NOMO-1 (cell line): ENCODE results near the gene FOXD4L1.
"Not testable (repeated sequence)": the region's sequence is repeated elsewhere in the genome, so short reads cannot be mapped to it uniquely, and the experiment has no call there.

Experiments
- DNase-seq, 2 experiments: peaks; one replicate each; lab custom pipeline; 2025; ENCODE audit not compliant: unreplicated experiment in 2 of 2; lab: John Stamatoyannopoulos, UW

FOXD4L1 gene

DNA sequence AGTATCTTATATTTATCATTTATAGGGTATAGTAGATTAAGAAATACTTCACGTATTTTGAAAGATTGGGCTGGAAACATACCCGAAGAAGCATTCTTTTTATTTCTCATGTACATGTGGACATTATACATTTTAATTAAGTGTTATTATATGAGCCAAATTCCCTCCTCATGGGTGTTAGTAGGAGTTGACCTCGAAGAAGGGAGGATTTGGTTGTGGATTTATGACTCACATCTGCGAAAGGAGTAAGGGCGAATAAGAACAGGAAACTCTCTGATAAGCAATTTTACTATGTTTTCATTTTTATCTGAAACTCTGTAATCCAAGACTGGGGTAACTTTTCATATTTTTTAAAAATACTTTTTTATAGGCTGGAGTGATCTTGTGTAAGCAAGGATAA lies 23.0 kb downstream of the FOXD4L1 start:
- not testable (repeated sequence) for DNase-seq

DNA sequence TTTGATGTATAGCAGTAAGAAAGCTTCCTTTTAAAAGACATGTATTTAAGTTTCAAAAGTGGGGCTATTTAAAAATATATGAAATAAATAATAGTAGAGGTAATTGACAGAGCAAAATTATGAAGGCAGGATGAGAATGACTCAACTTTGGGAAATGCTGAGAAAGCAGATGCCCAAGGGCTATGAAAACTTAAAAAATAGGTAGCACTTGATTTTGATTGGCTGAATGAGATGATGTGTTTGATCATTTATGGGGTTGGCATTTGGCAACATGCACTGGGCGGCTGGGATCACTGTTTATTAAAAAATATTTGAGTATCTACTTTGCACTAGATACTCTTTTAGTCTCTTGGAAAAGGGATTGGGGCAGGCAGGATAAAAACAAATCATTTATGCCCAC lies 26.5 kb downstream of the FOXD4L1 start:
- not testable (repeated sequence) for DNase-seq

DNA sequence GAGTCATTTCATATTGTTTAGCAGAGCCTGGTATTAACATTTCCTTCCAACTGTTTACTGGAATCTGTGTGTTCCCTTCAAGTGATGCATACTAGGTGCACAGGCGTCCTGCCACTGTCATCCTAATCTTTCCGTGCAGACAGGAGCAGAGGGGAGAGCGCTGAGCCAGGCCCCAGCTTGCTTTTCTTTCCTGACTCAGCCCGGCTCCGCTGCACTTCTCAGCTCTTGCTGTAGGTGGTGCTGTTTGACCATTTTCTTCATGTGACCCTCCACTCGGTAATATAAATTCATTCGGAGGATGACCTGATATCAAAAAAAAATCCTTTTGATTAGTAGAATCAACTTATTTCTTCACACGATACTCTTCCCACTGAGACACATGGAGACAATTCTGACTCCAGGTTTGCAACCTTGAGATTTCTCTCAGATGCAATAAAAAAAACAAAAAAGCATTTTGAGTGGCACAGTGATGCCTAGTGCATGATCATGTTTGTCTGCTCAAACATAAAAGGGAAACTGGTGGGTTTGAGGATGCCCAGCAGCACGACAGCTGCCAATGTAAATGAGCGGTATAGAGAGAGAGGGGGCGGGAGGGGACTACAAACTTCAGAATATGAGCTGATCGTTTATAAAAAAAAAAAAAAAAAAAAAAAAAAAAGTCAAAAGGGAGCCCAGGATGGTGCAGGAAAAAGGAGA lies 29.0 kb downstream of the FOXD4L1 start:
- not testable (repeated sequence) for DNase-seq

DNA sequence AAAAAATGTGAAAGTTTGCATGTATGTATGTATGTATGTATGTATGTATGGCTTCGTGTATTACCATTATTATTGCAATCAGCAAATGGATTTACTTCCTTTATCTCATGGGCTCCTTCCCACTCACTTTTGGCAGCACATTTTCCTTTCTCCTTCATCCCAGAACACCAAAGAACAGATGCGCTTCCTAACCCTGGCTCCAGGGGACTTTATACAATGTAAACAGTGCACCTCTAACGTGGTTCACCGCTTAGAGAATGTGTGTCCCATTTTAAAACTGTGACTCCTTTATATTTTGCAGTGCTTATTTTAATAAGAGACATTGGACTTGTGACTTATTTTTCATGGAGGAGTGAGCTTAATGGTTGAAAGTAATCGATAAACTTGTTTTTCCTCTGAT lies 29.7 kb downstream of the FOXD4L1 start:
- DNase-seq: not testable (repeated sequence)

DNA sequence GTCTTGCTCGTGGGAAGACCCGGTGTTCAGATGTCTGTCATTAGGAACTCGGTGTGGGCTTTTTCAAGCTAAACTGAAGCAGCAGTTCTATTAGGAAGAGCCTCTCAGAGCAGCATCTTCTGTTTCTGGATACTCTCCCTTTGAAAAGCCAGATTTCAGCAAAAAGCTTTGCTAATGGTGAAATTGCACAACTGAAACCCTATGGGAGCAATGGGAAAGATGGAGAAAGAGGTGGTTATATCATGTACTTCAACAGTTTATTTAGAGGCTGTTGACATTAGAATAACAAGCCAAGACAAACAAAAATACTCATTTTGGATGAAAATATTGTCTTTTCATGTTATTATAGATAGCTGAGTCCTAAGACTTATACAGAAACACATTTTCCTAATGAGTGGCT lies 30.4 kb downstream of the FOXD4L1 start:
- DNase-seq: not testable (repeated sequence)

DNA sequence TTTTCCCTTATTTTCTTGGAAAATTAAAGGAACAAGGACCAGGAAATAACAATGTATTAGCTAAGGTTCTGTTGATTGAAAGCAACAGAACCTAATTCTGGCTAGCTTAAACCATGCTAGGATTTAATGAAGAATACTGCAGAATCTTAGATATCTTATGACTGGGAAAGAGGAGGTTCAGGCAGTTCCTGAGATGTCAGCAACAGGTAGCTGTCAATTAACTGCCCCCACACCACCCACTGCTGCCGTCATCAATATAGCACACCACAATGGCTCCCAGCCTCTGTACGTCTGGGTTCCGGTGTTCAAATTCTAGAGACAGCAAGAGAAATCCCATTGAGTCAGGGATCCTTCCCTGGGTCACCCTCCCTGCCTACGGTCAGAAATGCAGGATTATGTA lies 34.5 kb downstream of the FOXD4L1 start:
- not testable (repeated sequence) for DNase-seq

DNA sequence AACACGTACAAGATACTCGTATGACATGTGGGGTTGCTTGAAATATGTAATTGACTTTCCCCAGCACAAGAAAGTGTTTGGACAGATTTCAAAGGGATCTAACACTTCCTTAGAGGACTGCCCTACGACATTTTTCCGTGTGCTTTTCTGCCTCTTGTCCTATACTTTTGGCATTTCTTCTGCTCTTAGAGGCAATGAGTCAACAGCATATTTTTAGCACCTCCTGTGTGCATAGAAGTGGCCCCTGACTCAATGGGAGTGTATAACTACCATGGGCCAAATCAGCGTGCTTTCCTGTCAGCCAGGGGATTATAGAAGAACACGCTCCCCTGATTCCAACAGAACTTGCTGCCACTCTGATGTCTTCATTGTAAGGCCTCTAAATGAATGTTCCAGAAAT lies 38.1 kb downstream of the FOXD4L1 start:
- not testable (repeated sequence) for DNase-seq

DNA sequence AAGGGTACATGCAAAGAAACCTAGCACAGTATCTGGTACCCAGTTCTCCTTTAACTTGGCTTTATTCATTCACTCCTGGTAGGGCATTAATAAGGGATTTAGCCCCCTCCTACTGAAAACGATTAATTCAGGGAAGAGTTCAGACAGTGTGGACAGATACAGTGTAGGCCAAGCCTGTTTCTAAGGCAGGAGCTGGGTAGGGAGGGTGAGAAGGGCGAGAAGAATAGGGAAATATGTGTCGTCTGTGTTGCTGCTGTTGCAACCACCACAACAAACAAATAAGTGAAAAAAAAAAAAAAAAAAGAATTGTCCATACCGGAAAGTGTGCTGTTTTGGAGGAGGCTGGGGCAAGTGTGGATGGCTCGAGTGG lies 42.4 kb downstream of the FOXD4L1 start:
- not testable (repeated sequence) for DNase-seq

DNA sequence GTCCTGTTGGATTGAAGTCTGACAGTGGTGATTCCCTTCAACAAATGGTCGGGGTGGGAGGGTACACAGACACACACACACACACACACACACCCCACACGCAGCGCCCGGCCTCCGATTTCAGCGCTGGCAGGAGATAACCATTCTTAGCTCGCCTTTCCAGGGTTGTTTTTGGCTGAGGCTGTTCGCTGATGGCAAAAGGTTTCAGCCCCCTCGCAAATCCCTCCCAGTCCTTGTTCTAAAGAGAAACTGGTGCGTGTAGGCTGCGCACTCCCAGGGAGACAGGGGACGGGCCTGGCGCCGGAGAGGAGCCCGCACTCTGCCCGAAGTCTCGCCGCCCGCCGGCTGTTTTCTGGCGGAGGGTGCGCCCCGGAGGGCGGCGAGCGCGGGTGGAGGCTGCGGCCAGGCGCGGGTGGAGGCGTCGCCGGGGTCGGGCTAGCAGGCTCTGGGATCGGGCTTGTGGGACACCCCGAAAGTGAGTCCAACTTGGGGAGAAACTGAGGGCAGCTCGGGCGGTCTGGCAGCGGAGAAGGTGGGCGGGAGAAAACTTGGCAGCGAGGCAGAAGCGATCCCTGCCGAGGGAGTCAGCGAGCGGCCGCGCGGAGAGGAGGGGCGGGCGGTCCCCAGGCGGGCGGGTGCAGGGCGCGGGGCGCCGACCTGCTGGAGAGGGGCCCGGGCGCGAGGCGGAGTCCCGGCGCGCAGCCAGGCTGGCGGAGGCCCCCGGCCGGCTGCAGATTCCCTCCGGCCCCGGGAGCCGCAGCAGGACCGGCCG lies 42.9 kb downstream of the FOXD4L1 start:
- not testable (repeated sequence) for DNase-seq

DNA sequence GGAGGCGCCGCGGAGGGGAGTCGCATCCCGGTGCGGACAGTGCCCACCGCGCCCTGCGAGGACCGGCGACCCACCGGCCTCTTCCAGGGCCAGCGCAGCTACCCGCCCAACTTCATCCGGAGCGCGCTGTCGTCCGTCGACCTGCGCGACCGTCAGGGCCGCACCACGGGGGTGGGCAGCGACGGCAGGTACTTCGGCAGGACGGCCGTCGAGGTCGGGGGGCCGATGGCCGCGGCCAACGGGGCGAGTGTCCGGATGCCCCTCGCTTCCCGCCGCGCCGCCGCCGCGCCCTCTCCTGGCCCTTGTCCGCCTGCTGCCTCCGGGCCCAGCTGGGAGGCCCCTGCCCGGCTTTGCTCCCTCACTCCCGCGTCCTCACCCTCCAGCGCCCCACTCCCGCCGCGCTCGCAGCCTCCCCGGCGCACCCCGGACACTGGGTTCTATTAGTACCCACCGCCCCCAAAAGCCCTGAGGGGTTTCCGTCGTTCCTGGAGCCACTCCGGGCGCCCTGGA lies 43.6 kb downstream of the FOXD4L1 start:
- DNase-seq: not testable (repeated sequence)

DNA sequence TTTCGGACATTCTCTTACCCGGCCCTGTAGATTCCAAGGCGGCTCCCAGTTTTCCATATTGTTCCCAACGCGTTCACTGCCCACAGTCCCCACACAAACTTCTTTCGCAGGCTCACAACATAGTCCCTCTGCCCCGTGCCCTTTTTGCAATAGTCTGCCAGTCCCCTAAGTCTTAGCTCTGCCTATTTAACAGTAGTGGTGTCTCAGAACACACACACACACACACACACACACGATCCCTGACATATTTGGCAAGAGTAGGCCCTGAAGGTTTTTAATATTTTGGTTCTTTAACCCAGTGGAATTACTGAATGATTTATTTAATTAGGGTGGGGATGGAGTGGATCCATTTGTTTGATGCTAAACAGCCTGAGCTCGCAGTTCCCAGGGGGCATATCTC lies 44.1 kb downstream of the FOXD4L1 start:
- not testable (repeated sequence) for DNase-seq
